Mucosa of descending colon (tissue), 3 donors: ENCODE results near the gene KCNH2. TPM values are rescaled to one million over a fixed set of nuclear protein-coding genes. Genes with fewer than 3 reads are reported as not detected.
A peak's percentile ranks its signal among the peaks of the same experiment; 100 is the strongest.

Source experiments
- ATAC-seq: fragments of 200-7000 bp; cut with Tn5 transposase; one replicate; pipeline ENCODE4 v1.9.1; 2020; ENCODE audit warnings: mild to moderate bottlenecking, moderate library complexity
- DNase-seq, 3 donors: peaks; one replicate each; pipeline ENCODE4 v3.0.0-alpha.2; 2020
- H3K36me3 ChIP-seq: fragments of 200-600 bp; one replicate; pipeline ENCODE4 v1.8.0; 2021; ENCODE audit warnings: low read depth, mild to moderate bottlenecking
- H3K4me1 ChIP-seq: fragments of 200-600 bp; one replicate; pipeline ENCODE4 v1.8.0; 2021; ENCODE audit warnings: low read depth, mild to moderate bottlenecking
- H3K4me3 ChIP-seq: fragments of 200-600 bp; one replicate; pipeline ENCODE4 v1.8.0; 2021; ENCODE audit warnings: mild to moderate bottlenecking
- H3K9me3 ChIP-seq: fragments of 200-600 bp; one replicate; pipeline ENCODE4 v1.8.0; 2021; ENCODE audit warnings: mild to moderate bottlenecking
- intact Hi-C, 2 donors: fragments of 100-400 bp; cut with DNase I in 1 of 2; cut with micrococcal nuclease in 1 of 2; formaldehyde crosslinking; loops; one replicate each; pipeline versions ENCODE4 v1.11.0 to v1.11.1; 2022; cut with DNase I, micrococcal nuclease
- total RNA-seq, 3 donors: library from RNA; stranded (reverse); fragmentation: NEBNext Ultra II Directional in 2 of 3; extraction: Animal tissue kit (Norgen Biotek cat#: 25700) in 2 of 3; gene quantifications; one replicate each; pipeline versions ENCODE4 v1.2.1 to v1.2.4, GENCODE V29; 2021 to 2023
- TF ChIP-seq, protein P1 (sequence below): fragments of 200-600 bp; IDR thresholded peaks from one replicate; pipeline ENCODE4 v1.8.0; 2022; ENCODE audit warnings: antibody characterized with exemption, mild to moderate bottlenecking
- donor health status: DM: no; HTN: no; CAD: no; lungs with moderate emphysema.
- donor health status: DM: no; HTN: no; CAD: no.
- donor health status: DM: no; HTN: yes; CAD: no.

Gene KCNH2
- total RNA-seq, 3 donors from 2014 or later = 2.9 to 87.1 (median 5.3) TPM

DNA sequence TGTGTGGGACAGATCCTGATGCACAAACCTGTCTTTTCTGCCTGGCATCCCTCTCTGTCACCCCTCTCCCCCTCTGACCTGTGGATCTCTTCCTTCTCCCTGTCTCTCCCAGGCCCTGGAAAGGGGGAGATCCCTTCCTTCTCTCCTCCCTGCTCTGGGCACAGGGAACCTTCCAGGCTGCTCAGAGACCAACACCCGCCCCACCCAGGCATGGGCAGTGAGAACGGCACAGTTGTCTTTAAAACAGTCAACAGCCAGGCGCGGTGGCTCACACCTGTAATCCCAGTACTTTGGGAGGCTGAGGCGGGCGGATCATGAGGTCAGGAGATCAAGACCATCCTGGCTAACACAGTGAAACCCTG, 34.7 kb downstream of the KCNH2 start:
- intact Hi-C loops = no loop called here
- H3K4me1 ChIP-seq = no peaks in the 10 kb centered on the region
- ATAC-seq = no peak
- no peak overlapping the region for H3K4me3 ChIP-seq
- no peak for DNase-seq
- H3K9me3 ChIP-seq = no peaks in the 10 kb centered on the region
- TF ChIP-seq, protein P1, sequence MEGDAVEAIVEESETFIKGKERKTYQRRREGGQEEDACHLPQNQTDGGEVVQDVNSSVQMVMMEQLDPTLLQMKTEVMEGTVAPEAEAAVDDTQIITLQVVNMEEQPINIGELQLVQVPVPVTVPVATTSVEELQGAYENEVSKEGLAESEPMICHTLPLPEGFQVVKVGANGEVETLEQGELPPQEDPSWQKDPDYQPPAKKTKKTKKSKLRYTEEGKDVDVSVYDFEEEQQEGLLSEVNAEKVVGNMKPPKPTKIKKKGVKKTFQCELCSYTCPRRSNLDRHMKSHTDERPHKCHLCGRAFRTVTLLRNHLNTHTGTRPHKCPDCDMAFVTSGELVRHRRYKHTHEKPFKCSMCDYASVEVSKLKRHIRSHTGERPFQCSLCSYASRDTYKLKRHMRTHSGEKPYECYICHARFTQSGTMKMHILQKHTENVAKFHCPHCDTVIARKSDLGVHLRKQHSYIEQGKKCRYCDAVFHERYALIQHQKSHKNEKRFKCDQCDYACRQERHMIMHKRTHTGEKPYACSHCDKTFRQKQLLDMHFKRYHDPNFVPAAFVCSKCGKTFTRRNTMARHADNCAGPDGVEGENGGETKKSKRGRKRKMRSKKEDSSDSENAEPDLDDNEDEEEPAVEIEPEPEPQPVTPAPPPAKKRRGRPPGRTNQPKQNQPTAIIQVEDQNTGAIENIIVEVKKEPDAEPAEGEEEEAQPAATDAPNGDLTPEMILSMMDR = no peak
- H3K36me3 ChIP-seq = no peaks in the 10 kb centered on the region

DNA sequence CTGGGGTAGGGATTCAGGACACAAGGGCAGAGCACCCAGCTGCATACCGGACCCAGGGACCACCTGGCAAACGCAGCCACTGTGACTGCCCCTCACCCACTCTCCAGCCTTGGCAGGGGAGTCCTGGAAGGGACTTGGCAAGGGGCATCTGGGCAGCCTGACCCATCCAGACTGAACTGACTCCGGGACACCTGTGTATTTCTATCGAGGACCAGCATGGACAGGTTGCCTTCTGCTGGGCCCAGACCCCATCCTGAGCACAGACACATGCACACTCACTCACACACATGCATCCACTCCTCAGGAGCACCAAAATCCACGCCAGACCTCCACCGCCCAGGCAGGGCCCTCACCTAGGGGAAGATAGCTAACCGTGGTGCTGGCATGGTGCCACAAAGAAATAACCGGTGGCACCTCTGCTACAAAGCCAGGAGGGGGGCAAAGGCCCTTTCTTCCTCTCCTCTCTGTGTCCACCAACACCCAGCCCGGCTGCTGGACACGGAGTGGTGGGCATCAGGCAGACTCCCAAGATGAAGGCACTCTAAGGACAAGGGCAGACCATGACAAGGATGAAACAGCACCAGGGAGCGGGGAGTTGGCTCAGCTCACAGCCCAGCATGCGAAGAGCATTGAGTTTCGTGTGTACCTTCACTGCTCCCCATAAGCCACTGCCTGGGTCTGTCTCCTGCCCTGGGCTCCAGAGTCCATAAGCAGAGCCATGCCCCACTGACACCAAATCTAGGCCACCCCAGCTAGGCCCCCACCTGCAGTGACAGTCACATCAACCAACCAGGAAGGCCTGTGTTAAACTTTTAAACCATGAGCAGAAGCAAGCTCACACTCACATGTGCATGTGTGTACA, 35.3 kb downstream of the KCNH2 start:
- no peak for DNase-seq
- TF ChIP-seq, protein P1 = no peak
- H3K36me3 ChIP-seq = no peaks in the 10 kb centered on the region
- no peaks in the 10 kb centered on the region for H3K4me1 ChIP-seq
- no peak for ATAC-seq
- H3K4me3 ChIP-seq = no peak overlapping the region
- H3K9me3 ChIP-seq = no peaks in the 10 kb centered on the region
- intact Hi-C loops = no loop called here

DNA sequence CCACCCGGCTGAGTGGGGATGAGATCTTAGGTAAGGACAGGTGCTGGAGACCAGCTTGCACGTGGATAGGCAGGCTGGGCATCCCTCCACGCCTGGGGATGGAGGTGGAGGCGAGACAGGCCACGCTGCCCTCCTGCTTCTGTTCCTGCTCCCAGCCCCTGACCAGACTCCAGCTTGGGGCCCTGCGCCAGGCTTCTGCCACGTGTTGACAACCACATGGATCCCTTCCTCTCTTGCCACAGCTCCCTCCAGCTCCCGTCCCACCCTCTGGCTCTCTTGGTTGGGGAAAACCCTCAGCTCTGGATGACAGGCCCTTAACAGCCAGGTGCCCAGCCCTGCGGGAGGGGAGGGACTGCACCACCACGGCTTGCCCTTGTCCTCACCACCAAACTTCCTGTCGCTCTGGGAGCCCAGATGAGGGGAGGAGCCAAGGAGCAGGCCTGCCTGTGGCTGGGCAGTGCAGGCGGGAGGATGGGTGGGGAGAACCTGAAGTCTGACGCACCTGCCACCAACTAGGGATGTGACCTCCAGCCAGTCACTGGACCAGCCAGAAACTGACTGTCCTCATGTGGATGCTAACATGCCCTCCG, 36.0 kb downstream of the KCNH2 start:
- no peaks in the 10 kb centered on the region for H3K9me3 ChIP-seq
- TF ChIP-seq, protein P1 = no peak
- peak; percentile 58 to 75 (median 73) for DNase-seq
- no peaks in the 10 kb centered on the region for H3K4me1 ChIP-seq
- peak; percentile 89 for ATAC-seq
- no peaks in the 10 kb centered on the region for H3K36me3 ChIP-seq
- intact Hi-C loops = no loop called here
- no peak overlapping the region for H3K4me3 ChIP-seq

DNA sequence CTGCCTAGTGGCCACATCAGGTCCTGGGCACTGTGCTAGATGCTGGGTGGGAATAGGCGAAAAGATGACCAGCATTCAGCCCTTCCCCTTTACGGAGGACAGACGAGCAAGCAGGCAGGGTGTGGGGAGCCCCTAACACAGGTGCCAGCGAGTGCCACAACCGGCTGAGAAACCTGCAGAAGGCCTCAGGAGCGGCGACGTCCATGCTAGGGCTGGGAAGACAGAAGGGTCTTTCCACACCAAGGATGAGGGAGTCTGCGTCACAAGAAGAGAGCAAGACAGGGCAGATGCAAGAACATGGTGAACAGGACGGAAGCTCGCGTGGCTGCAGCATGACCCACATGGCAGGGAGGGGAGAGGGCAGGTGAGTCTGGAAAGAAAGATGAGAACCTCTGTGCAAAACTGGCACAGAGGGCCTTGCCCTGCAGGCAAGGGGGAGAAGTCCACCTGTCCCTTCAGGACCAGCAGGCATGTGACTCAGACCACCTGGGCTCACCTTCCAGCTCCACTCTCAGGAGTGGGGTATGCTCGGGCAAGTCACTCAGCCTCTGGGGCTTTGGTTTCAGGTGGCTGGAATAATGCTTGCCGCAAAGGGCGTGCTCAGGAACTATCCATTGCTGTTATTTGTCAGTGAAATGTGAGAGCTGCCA, 36.6 kb downstream of the KCNH2 start:
- ATAC-seq (no peak), DNase-seq (no peak)
- Histone ChIP-seq H3K36me3 (no peaks in the 10 kb centered on the region), H3K9me3 (no peaks in the 10 kb centered on the region), H3K4me1 (no peaks in the 10 kb centered on the region), H3K4me3 (no peak overlapping the region)
- intact Hi-C loops = no loop called here
- TF ChIP-seq, protein P1 = no peak

DNA sequence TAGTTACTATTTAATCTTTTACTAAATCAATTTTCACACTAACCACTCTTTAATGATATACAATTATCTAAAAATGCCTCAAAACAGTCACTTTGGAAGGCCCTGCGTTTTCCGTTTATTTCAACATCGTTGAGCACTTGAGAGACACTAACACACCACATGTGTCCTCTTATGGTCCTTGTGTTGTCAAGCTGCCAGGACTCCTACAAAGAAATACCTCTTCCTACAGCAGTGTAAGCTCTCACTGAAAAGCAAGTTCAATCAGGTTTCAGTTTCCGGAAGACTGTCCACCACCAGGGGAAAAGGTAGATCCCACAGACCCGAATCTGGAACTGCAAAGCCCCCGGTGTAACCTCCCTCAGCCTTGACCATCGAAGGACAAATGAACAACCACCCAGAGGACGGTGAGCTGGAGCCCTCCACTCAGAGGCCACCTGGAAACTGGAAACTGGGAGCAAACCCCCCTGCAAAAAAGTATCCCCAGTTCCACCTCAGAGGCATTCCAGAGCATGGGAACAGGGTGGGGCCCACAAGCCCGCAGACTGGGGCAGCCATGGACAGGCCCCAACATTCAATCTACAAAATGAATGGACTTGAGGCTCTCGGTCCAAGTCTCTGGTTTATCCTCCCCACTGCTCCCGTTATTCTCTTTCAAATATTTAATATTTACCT, 37.6 kb downstream of the KCNH2 start:
- no peak for DNase-seq
- TF ChIP-seq, protein P1 = no peak
- no peak overlapping the region for H3K4me3 ChIP-seq
- no peaks in the 10 kb centered on the region for H3K36me3 ChIP-seq
- H3K9me3 ChIP-seq = no peaks in the 10 kb centered on the region
- intact Hi-C loops = no loop called here
- ATAC-seq = no peak
- no peaks in the 10 kb centered on the region for H3K4me1 ChIP-seq
